GM12878 (cell line): ENCODE data around the gene PDCD1LG2.

Experiments
- CEBPB ChIP-seq, 2 experiments: fragments of 150-350 bp in 1 of 2; IDR thresholded peaks; 2 replicates each; pipeline ENCODE4 v1.6.1; 2012 to 2014; ENCODE audit warnings: low read depth in 2 of 2, low read length in 2 of 2, borderline replicate concordance in 1 of 2, inconsistent platforms in 1 of 2
- CHD2 ChIP-seq: IDR thresholded peaks from 2 replicates; pipeline ENCODE4 v1.6.1; 2011; ENCODE audit warnings: low read depth, low read length, improper control_type of control experiment, borderline replicate concordance
- CTCF ChIP-seq, 3 experiments: IDR thresholded peaks in 2 of 3; conservative IDR thresholded peaks in 1 of 3; 2 replicates each; pipeline ENCODE4 v1.5.1; 2011; ENCODE audit warnings: low read depth in 3 of 3, low read length in 3 of 3, mild to moderate bottlenecking in 3 of 3, control low read depth in 2 of 3, moderate library complexity in 2 of 3, inconsistent platforms in 1 of 3, mixed read lengths in 1 of 3; ENCODE audit not compliant: control insufficient read depth in 2 of 3, insufficient read depth in 1 of 3; ENCODE audit errors: extremely low read depth in 1 of 3
- EP300 ChIP-seq, 2 experiments: fragments of 150-350 bp in 1 of 2; IDR thresholded peaks; 2 replicates each; pipeline ENCODE4 v1.6.1; 2011 to 2012; ENCODE audit warnings: low read depth in 2 of 2, low read length in 2 of 2, borderline replicate concordance in 1 of 2, improper control_type of control experiment in 1 of 2, inconsistent platforms in 1 of 2; ENCODE audit not compliant: control insufficient read depth in 1 of 2
- FOXM1 ChIP-seq: IDR thresholded peaks from 2 replicates; pipeline ENCODE4 v1.6.1; 2012; ENCODE audit warnings: low read depth, mild to moderate bottlenecking, inconsistent platforms, low read length, moderate library complexity
- MAX ChIP-seq: IDR thresholded peaks from 2 replicates; pipeline ENCODE4 v1.6.1; 2012; ENCODE audit warnings: low read depth, low read length, improper control_type of control experiment
- PBX3 ChIP-seq: IDR thresholded peaks from 2 replicates; pipeline ENCODE4 v1.6.1; 2011; ENCODE audit warnings: mild to moderate bottlenecking, low read depth, low read length, moderate library complexity; ENCODE audit not compliant: insufficient replicate concordance
- POLR2A ChIP-seq: IDR thresholded peaks from 2 replicates; pipeline ENCODE4 v1.6.1; 2011; ENCODE audit warnings: low read depth, mild to moderate bottlenecking, low read length
- ZNF274 ChIP-seq: IDR thresholded peaks from one replicate; pipeline ENCODE4 v1.8.0; 2011; ENCODE audit not compliant: insufficient read length, insufficient read depth

GRCh38 chr9:5617749-5618148 lies 107.4 kb downstream of the PDCD1LG2 start:
- TF ChIP-seq EP300 (IDR thresholded peaks at IDR 0.05; ENCODE audit: borderline replicate concordance in 1 of 2, control insufficient read depth in 1 of 2, low read depth in 2 of 2, low read length in 2 of 2) (peak in 1 of 2 experiments; percentile 65; a peak in 2 of 4 replicates), ZNF274 (no peak), FOXM1 (no peak), CHD2 (no peak), CTCF (IDR thresholded peaks at IDR 0.05 in 2 of 3, conservative IDR thresholded peaks at IDR 0.05 in 1 of 3; ENCODE audit: control insufficient read depth in 2 of 3, extremely low read depth in 1 of 3, insufficient read depth in 1 of 3, low read depth in 3 of 3, low read length in 3 of 3) (no peak), POLR2A (no peak), CEBPB (IDR thresholded peaks at IDR 0.05; ENCODE audit: borderline replicate concordance in 1 of 2, low read depth in 2 of 2, low read length in 2 of 2) (no peak), PBX3 (no peak), MAX (no peak)
